CD4-positive, alpha-beta T cell (primary cell): ENCODE results near the gene PLTP. TPM values are rescaled to one million over a fixed set of nuclear protein-coding genes. Genes with fewer than 3 reads are reported as not detected.

ENCODE experiments used
- ATAC-seq: fragments of 200-7000 bp; cut with Tn5 transposase; one replicate; pipeline ENCODE4 v1.10.0; 2022; ENCODE audit warnings: mild to moderate bottlenecking; ENCODE audit not compliant: poor library complexity
- CTCF ChIA-PET: fragments of 350-600 bp; sonication (Branson Sonifier 250); formaldehyde crosslinking; loops from one replicate; lab custom pipeline; 2021; ENCODE audit warnings: antibody characterized with exemption, inconsistent platforms; lab: Charles Lee
- POLR2A ChIA-PET: fragments of 350-600 bp; sonication (Branson Sonifier 250); formaldehyde crosslinking; loops from one replicate; lab custom pipeline; 2021; ENCODE audit warnings: antibody characterized with exemption, inconsistent platforms; lab: Charles Lee
- DNase-seq, 14 experiments: peaks; one replicate each; pipeline ENCODE4 v3.0.0-alpha.2; 2013 to 2020; ENCODE audit warnings: mixed read lengths in 2 of 14
- H3K27ac ChIP-seq, 2 donors: one replicate each; pipeline versions ENCODE4 v1.5.1 to v1.7.0; 2013; ENCODE audit warnings: low read length in 2 of 2, low read depth in 1 of 2, mild to moderate bottlenecking in 1 of 2
- H3K27me3 ChIP-seq, 2 experiments: 1 replicate in 1 of 2; 2 replicates in 1 of 2; pipeline versions ENCODE4 v1.6.1 to v1.7.0; 2013; ENCODE audit warnings: low read length in 2 of 2, control low read depth in 1 of 2, mild to moderate bottlenecking in 1 of 2, moderate library complexity in 1 of 2; ENCODE audit not compliant: insufficient read depth in 2 of 2, control insufficient read depth in 1 of 2
- H3K36me3 ChIP-seq: one replicate; pipeline ENCODE4 v1.6.1; 2013; ENCODE audit warnings: low read length, control low read depth; ENCODE audit not compliant: insufficient read depth
- H3K4me1 ChIP-seq: one replicate; pipeline ENCODE4 v1.6.1; 2013; ENCODE audit warnings: low read length, control low read depth; ENCODE audit not compliant: insufficient read depth
- H3K4me3 ChIP-seq: one replicate; pipeline ENCODE4 v1.5.1; 2013; ENCODE audit warnings: mild to moderate bottlenecking, low read length, moderate library complexity
- H3K9me3 ChIP-seq, 2 experiments: 1 replicate in 1 of 2; 2 replicates in 1 of 2; pipeline versions ENCODE4 v1.6.1 to v1.7.0; 2013; ENCODE audit warnings: low read length in 2 of 2, mild to moderate bottlenecking in 2 of 2, control low read depth in 1 of 2, moderate library complexity in 1 of 2; ENCODE audit not compliant: control insufficient read depth in 1 of 2, insufficient read depth in 1 of 2
- H3K27ac Mint-ChIP-seq: one replicate; pipeline ENCODE4 v1.8.0; 2020; ENCODE audit warnings: mixed read lengths
- H3K27me3 Mint-ChIP-seq: one replicate; pipeline ENCODE4 v1.8.0; 2021; ENCODE audit warnings: mixed read lengths
- H3K36me3 Mint-ChIP-seq: one replicate; pipeline ENCODE4 v1.8.0; 2021; ENCODE audit warnings: low read depth, mixed read lengths
- H3K4me1 Mint-ChIP-seq: one replicate; pipeline ENCODE4 v1.8.0; 2021; ENCODE audit warnings: low read depth, mixed read lengths
- H3K4me3 Mint-ChIP-seq: one replicate; pipeline ENCODE4 v1.8.0; 2020; ENCODE audit warnings: mild to moderate bottlenecking, mixed read lengths
- H3K9me3 Mint-ChIP-seq: one replicate; pipeline ENCODE4 v1.8.0; 2020; ENCODE audit warnings: mixed read lengths
- CTCF ChIP-seq: fragments of 200-600 bp; IDR thresholded peaks from one replicate; pipeline ENCODE4 v1.8.0; 2022; ENCODE audit warnings: antibody characterized with exemption, mild to moderate bottlenecking
- intact Hi-C, 2 experiments: fragments of 100-400 bp; cut with DNase I in 1 of 2; cut with micrococcal nuclease in 1 of 2; formaldehyde crosslinking; loops; one replicate each; pipeline versions ENCODE4 v1.15.1 to v1.9.0; 2023 to 2025; cut with DNase I, micrococcal nuclease
- total RNA-seq, 174 experiments: library from RNA in 2 of 174; stranded (reverse) in 2 of 174; gene quantifications; one replicate each; pipeline ENCODE4 v1.2.3 and lab custom pipeline; 2021 to 2026

Gene PLTP
- total RNA-seq, 2 experiments from 2014 or later = not detected

GRCh38 chr20:45890985-45891983 lies 20.7 kb downstream of the PLTP start, which contains the start of the genes CTSA and NEURL2:
Gene CTSA, plus strand, starts transcription at chr20:45891335. Its CDS starts 234 bp downstream, at chr20:45891569.
Gene NEURL2, minus strand, starts transcription at chr20:45891208. Its CDS starts 217 bp downstream, at chr20:45890991.
- DNase-seq (peak; percentile 64 to 92 (median 76)), ATAC-seq (peak; percentile 79)
- Mint-ChIP-seq H3K4me3 (peak within 1 kb of the TSS; percentile 96), H3K4me1 (peaks cover 51% of the 10 kb centered on the region), H3K27ac (peak within 1 kb of the TSS; percentile 84), H3K27me3 (no peaks in the 10 kb centered on the region), H3K36me3 (peaks cover 32% of the 10 kb centered on the region), H3K9me3 (no peaks in the 10 kb centered on the region)
- ChIA-PET POLR2A (interaction anchor here (0.7 to 8.2 kb wide), 13 partner anchors 10 to 92 kb away, joined by 3 to 105 read pairs (median 5); partner anchors contain the start of genes ACOT8, PCIF1, SNX21 and ZNF335), CTCF (interaction anchor here (0.7 to 1.6 kb wide), 5 partner anchors 10 to 67 kb away, joined by 3 to 5 read pairs (median 4); partner anchors contain the start of gene ZSWIM1)
- peak within 1 kb of the TSS; percentile 93 for H3K4me3 ChIP-seq
- H3K27me3 ChIP-seq = no peaks in the 10 kb centered on the region
- TF ChIP-seq CTCF = no peak
- peak within 1 kb of the TSS; percentile 50 to 65 for H3K27ac ChIP-seq
- H3K4me1 ChIP-seq = peaks cover 48% of the 10 kb centered on the region
- H3K9me3 ChIP-seq = no peaks in the 10 kb centered on the region
- intact Hi-C loops = loop anchor here (1.0 to 5.0 kb wide), 7 partner anchors 10 to 80 kb away; partner anchors contain the start of genes ACOT8 (in 2 of the 2), PCIF1 (in 2 of the 2), ZSWIM3 (in 2 of the 2) and UBE2C (in 1 of the 2)
- H3K36me3 ChIP-seq = peaks cover 35% of the 10 kb centered on the region

- POLR2A ChIA-PET = interaction anchor here (0.7 to 8.2 kb wide), 11 partner anchors 9 to 81 kb away, joined by 3 to 105 read pairs (median 6); partner anchors contain the start of genes ACOT8, PCIF1, ZNF335 and ZSWIM1
- H3K9me3 Mint-ChIP-seq = no peaks in the 10 kb centered on the region
- peak; percentile 54 for TF ChIP-seq CTCF
Observed at GRCh38 chr20:45890077-45890984, 21.6 kb downstream of the PLTP start.

More at GRCh38 chr20:45890077-45890984, 21.6 kb downstream of the PLTP start:
- ATAC-seq = peak; percentile 50
- intact Hi-C loops = loop anchor here (1.0 to 5.0 kb wide), 6 partner anchors 9 to 80 kb away; partner anchors contain the start of genes ACOT8 (in 2 of the 2), ZSWIM3 (in 2 of the 2), PCIF1 (in 1 of the 2) and UBE2C (in 1 of the 2)
- CTCF ChIA-PET = interaction anchor here (0.8 to 1.6 kb wide), 7 partner anchors 9 to 81 kb away, joined by 3 to 7 read pairs (median 3); partner anchors contain the start of genes PCIF1 and ZSWIM1
- no peaks in the 10 kb centered on the region for H3K27me3 Mint-ChIP-seq
- Histone ChIP-seq H3K4me3 (peak overlapping the region; percentile 93), H3K4me1 (peaks cover 53% of the 10 kb centered on the region), H3K27ac (peak overlapping the region; percentile 50 to 65), H3K36me3 (peaks cover 25% of the 10 kb centered on the region), H3K9me3 (no peaks in the 10 kb centered on the region), H3K27me3 (no peaks in the 10 kb centered on the region)
- H3K36me3 Mint-ChIP-seq = peaks cover 30% of the 10 kb centered on the region
- H3K4me1 Mint-ChIP-seq = peaks cover 53% of the 10 kb centered on the region
- peak overlapping the region; percentile 96 for H3K4me3 Mint-ChIP-seq
- peak in 12 of 14 experiments; percentile 15 to 71 (median 42) for DNase-seq
- peak overlapping the region; percentile 78 for H3K27ac Mint-ChIP-seq
